SK-N-SH (cell line): ENCODE data around the gene NDUFB4. TPM values are rescaled to one million over a fixed set of nuclear protein-coding genes. Genes with fewer than 3 reads are reported as not detected.

Experiments
- CTCF ChIA-PET: fragments of 300-600, 350-600 bp; formaldehyde crosslinking; extraction: SDS; loops from one replicate; lab custom pipeline; 2021; lab: Yijun Ruan, JAX
- POLR2A ChIA-PET: fragments of 350-600 bp; sonication (Branson Sonifier 250); formaldehyde crosslinking; extraction: SDS; loops from one replicate; lab custom pipeline; 2020; ENCODE audit warnings: antibody characterized with exemption, inconsistent platforms; lab: Yijun Ruan, JAX
- DNase-seq: peaks from one replicate; pipeline ENCODE4 v3.0.0; 2012
- H2AFZ ChIP-seq: fragments of 200-600 bp; sonication (generic); 2 replicates; pipeline ENCODE4 v1.8.1; 2016; ENCODE audit warnings: antibody characterized with exemption, mild to moderate bottlenecking, low read depth
- H3F3A ChIP-seq: fragments of 200-600 bp; sonication (generic); replicated peaks from 2 replicates; pipeline ENCODE3; 2016; ENCODE audit warnings: antibody characterized with exemption, mild to moderate bottlenecking; ENCODE audit not compliant: insufficient read depth
- H3K27ac ChIP-seq, 2 experiments: fragments of 200-500 bp in 1 of 2; fragments of 200-600 bp in 1 of 2; sonication (Bioruptor generic) in 1 of 2; sonication (generic), shearing (Covaris generic) in 1 of 2; 2 replicates each; pipeline versions ENCODE4 v1.5.1 to v1.6.1; 2014 to 2016; ENCODE audit warnings: low read depth in 2 of 2, inconsistent platforms in 1 of 2, low read length in 1 of 2, mild to moderate bottlenecking in 1 of 2, mixed read lengths in 1 of 2
- H3K27me3 ChIP-seq: fragments of 200-600 bp; sonication (generic), shearing (Covaris generic); 2 replicates; pipeline ENCODE4 v1.6.1; 2016; ENCODE audit warnings: mixed run types; ENCODE audit not compliant: insufficient read depth
- H3K36me3 ChIP-seq, 2 experiments: fragments of 200-500 bp in 1 of 2; fragments of 200-600 bp in 1 of 2; sonication (Bioruptor generic) in 1 of 2; sonication (generic) in 1 of 2; replicated peaks in 1 of 2; 2 replicates each; pipeline versions ENCODE3 to v1.5.1; 2014 to 2016; ENCODE audit warnings: low read length in 1 of 2, mild to moderate bottlenecking in 1 of 2; ENCODE audit not compliant: insufficient read depth in 2 of 2, control insufficient read depth in 1 of 2
- H3K4me1 ChIP-seq, 2 experiments: fragments of 200-500 bp in 1 of 2; fragments of 200-600 bp in 1 of 2; sonication (Bioruptor generic) in 1 of 2; sonication (generic), shearing (Covaris generic) in 1 of 2; 2 replicates each; pipeline versions ENCODE4 v1.5.1 to v1.6.1; 2014 to 2016; ENCODE audit warnings: low read depth in 1 of 2, low read length in 1 of 2, mixed run types in 1 of 2; ENCODE audit not compliant: insufficient read depth in 2 of 2, control insufficient read depth in 1 of 2
- H3K4me2 ChIP-seq: fragments of 200-600 bp; sonication (generic), shearing (Covaris generic); 2 replicates; pipeline ENCODE4 v1.6.1; 2017; ENCODE audit warnings: mixed run types
- H3K4me3 ChIP-seq, 2 experiments: fragments of 200-500 bp in 1 of 2; fragments of 200-600 bp in 1 of 2; sonication (Bioruptor generic) in 1 of 2; sonication (generic), shearing (Covaris generic) in 1 of 2; 2 replicates each; pipeline versions ENCODE4 v1.5.1 to v1.8.1; 2014 to 2016; ENCODE audit warnings: low read depth in 2 of 2, inconsistent platforms in 1 of 2, low read length in 1 of 2, mild to moderate bottlenecking in 1 of 2, mixed read lengths in 1 of 2, moderate library complexity in 1 of 2
- H3K79me2 ChIP-seq: fragments of 200-600 bp; sonication (generic); 2 replicates; pipeline ENCODE4 v1.8.1; 2017; ENCODE audit warnings: mild to moderate bottlenecking; ENCODE audit not compliant: insufficient read depth
- H3K9ac ChIP-seq: fragments of 200-600 bp; sonication (generic); 2 replicates; pipeline ENCODE4 v1.6.1; 2017; ENCODE audit warnings: mixed run types
- H3K9me2 ChIP-seq: fragments of 200-600 bp; sonication (generic); 2 replicates; pipeline ENCODE4 v1.6.1; 2017; ENCODE audit warnings: mixed run types
- H3K9me3 ChIP-seq: fragments of 200-600 bp; sonication (generic); 2 replicates; pipeline ENCODE4 v1.6.1; 2017; ENCODE audit warnings: mixed run types, mild to moderate bottlenecking, moderate library complexity
- H4K20me1 ChIP-seq: fragments of 200-600 bp; sonication (generic); 2 replicates; pipeline ENCODE4 v1.6.1; 2017; ENCODE audit warnings: mild to moderate bottlenecking, mixed run types; ENCODE audit not compliant: insufficient read depth
- EP300 ChIP-seq, 2 experiments: IDR thresholded peaks; 2 replicates each; pipeline versions ENCODE4 v1.4.0 to v1.6.1; 2012; ENCODE audit warnings: borderline replicate concordance in 1 of 2, low read depth in 1 of 2, low read length in 1 of 2
- FOSL2 ChIP-seq: IDR thresholded peaks from 2 replicates; pipeline ENCODE4 v1.4.0; 2012; ENCODE audit warnings: low read depth, mild to moderate bottlenecking, moderate library complexity, borderline replicate concordance
- FOXJ3 ChIP-seq: sonication (generic); formaldehyde crosslinking; IDR thresholded peaks from 2 replicates; pipeline ENCODE4 v1.5.1; 2020; ENCODE audit warnings: mild to moderate bottlenecking, missing genetic modification reagents
- FOXM1 ChIP-seq: IDR thresholded peaks from 2 replicates; pipeline ENCODE4 v1.4.0; 2012; ENCODE audit warnings: low read depth, mild to moderate bottlenecking
- GABPA ChIP-seq: IDR thresholded peaks from 2 replicates; pipeline ENCODE4 v1.4.0; 2012; ENCODE audit warnings: low read depth, mild to moderate bottlenecking
- IRF3 ChIP-seq: fragments of 150-350 bp; IDR thresholded peaks from 2 replicates; pipeline ENCODE4 v1.6.1; 2016; ENCODE audit warnings: mild to moderate bottlenecking, low read depth, low read length
- MXI1 ChIP-seq: IDR thresholded peaks from 2 replicates; pipeline ENCODE4 v1.6.1; 2012; ENCODE audit warnings: mild to moderate bottlenecking, low read depth, low read length, improper control_type of control experiment
- RCOR1 ChIP-seq: fragments of 150-350 bp; IDR thresholded peaks from 2 replicates; pipeline ENCODE4 v1.6.1; 2017; ENCODE audit warnings: antibody characterized with exemption, low read length
- RFX5 ChIP-seq: IDR thresholded peaks from 2 replicates; pipeline ENCODE4 v1.6.1; 2012; ENCODE audit warnings: mild to moderate bottlenecking, improper control_type of control experiment, low read length
- SIN3A ChIP-seq: IDR thresholded peaks from 2 replicates; pipeline ENCODE4 v1.6.1; 2012; ENCODE audit warnings: low read depth, mild to moderate bottlenecking, low read length, moderate library complexity, borderline replicate concordance
- SMC3 ChIP-seq: IDR thresholded peaks from 2 replicates; pipeline ENCODE4 v1.6.1; 2012; ENCODE audit warnings: low read depth, low read length, improper control_type of control experiment
- TAF1 ChIP-seq: IDR thresholded peaks from 2 replicates; pipeline ENCODE4 v1.6.1; 2012; ENCODE audit warnings: low read depth, mild to moderate bottlenecking, low read length, moderate library complexity, borderline replicate concordance
- TCF12 ChIP-seq: IDR thresholded peaks from 2 replicates; pipeline ENCODE4 v1.4.0; 2012
- WGBS: methylation state at CpG from one replicate; pipeline ENCODE4 v1.1.6; 2017; ENCODE audit warnings: low lambda C conversion rate; 5-methylcytosine and 5-hydroxymethylcytosine counted together
- polyA plus RNA-seq, 3 experiments: library from polyadenylated mRNA; depleted of rRNA; stranded (reverse); fragments of >200 nt; gene quantifications; 2 replicates each; pipeline ENCODE4 v1.2.3, GENCODE V29; 2012

NDUFB4 gene
- polyA plus RNA-seq, 1 of the 3 experiments (the other 2 are of a cell fraction): 332 TPM

- no peaks in the 10 kb centered on the region for H3K79me2 ChIP-seq
- TF ChIP-seq IRF3: no peak
- no peak for TF ChIP-seq EP300 (IDR thresholded peaks at IDR 0.05; ENCODE audit: borderline replicate concordance in 1 of 2, low read depth in 1 of 2, low read length in 1 of 2)
- no peak for TF ChIP-seq SMC3
- no peak for TF ChIP-seq RFX5
- TF ChIP-seq TAF1: no peak
- no peak for TF ChIP-seq GABPA
- no peak for TF ChIP-seq FOXM1
- TF ChIP-seq SIN3A: no peak
- TF ChIP-seq RCOR1: no peak
- no peak for TF ChIP-seq TCF12
- no peak for TF ChIP-seq MXI1
- no peak for TF ChIP-seq FOSL2
- TF ChIP-seq, all 33 proteins: peak for 0
- Histone ChIP-seq H3K27ac (no peak overlapping the region), H3K9ac (no peak overlapping the region), H2AFZ (no peak overlapping the region), H4K20me1 (no peaks in the 10 kb centered on the region), H3K4me3 (no peak overlapping the region), H3K9me3 (no peaks in the 10 kb centered on the region), H3K36me3 (no peaks in the 10 kb centered on the region), H3K4me2 (no peak overlapping the region), H3K4me1 (peaks cover 5 to 17% of the 10 kb centered on the region in 2 experiments; a peak in 3 of 4 replicates), H3K9me2 (no peaks in the 10 kb centered on the region), H3F3A (no peaks in the 10 kb centered on the region), H3K27me3 (no peaks in the 10 kb centered on the region)
- ChIA-PET POLR2A (no interaction called here), CTCF (interaction anchor here (1.0 to 1.5 kb wide), 2 partner anchors 11 to 13 kb away, joined by 3 to 7 read pairs; no protein-coding TSS in a partner anchor)
- DNase-seq: no peak
- 61% methylated on average over 2 of the region's 2 CpGs for WGBS
Measured at GRCh38 chr3:120572027-120572426, 24.1 kb upstream of the NDUFB4 start.

GRCh38 chr3:120587332-120587975, 8.7 kb upstream of the NDUFB4 start:
- 59% methylated on average over 3 of the region's 3 CpGs for WGBS

More at GRCh38 chr3:120587332-120587975, 8.7 kb upstream of the NDUFB4 start:
- Histone ChIP-seq H3K9me3 (no peaks in the 10 kb centered on the region), H2AFZ (no peak overlapping the region), H3K4me3 (no peak overlapping the region), H3F3A (no peaks in the 10 kb centered on the region), H3K79me2 (no peaks in the 10 kb centered on the region), H3K36me3 (no peaks in the 10 kb centered on the region), H3K27ac (no peak overlapping the region), H3K9ac (no peak overlapping the region), H3K4me1 (no peaks in the 10 kb centered on the region), H3K27me3 (no peaks in the 10 kb centered on the region), H4K20me1 (no peaks in the 10 kb centered on the region), H3K4me2 (no peak overlapping the region), H3K9me2 (no peaks in the 10 kb centered on the region)
- TF ChIP-seq FOXJ3 (no peak), FOXM1 (no peak), SIN3A (no peak)
- CTCF ChIA-PET: interaction anchor here (0.7 to 0.9 kb wide), 2 partner anchors 26 to 27 kb away, joined by 3 to 4 read pairs; no protein-coding TSS in a partner anchor
- no peak for DNase-seq
- POLR2A ChIA-PET: no interaction called here
